ENCODE measurements around the gene DHRS3. TPM values are rescaled to one million over a fixed set of nuclear protein-coding genes. Genes with fewer than 3 reads are reported as not detected.

The DHRS3 gene
- total RNA-seq, 2 donors from 2014 or later: 60.4 to 65.3 TPM

GRCh38 chr1:12596007-12596821 lies 21.8 kb downstream of the DHRS3 start:
- DNase-seq (no peak), ATAC-seq (replicated peaks in 1 of 2) (peak; percentile 42 to 63)
- Mint-ChIP-seq H3K27ac (no peak overlapping the region), H3K27me3 (ENCODE audit: low read depth) (no peaks in the 10 kb centered on the region), H3K36me3 (ENCODE audit: insufficient read depth in 2 of 2) (no peaks in the 10 kb centered on the region), H3K9me3 (no peaks in the 10 kb centered on the region), H3K4me1 (ENCODE audit: low read depth) (peaks cover 52% of the 10 kb centered on the region), H3K4me3 (peak overlapping the region; percentile 26 to 69)

- Mint-ChIP-seq H3K27ac (no peak overlapping the region), H3K27me3 (ENCODE audit: low read depth) (no peaks in the 10 kb centered on the region), H3K9me3 (no peaks in the 10 kb centered on the region), H3K4me1 (ENCODE audit: low read depth) (peaks cover 47% of the 10 kb centered on the region), H3K36me3 (ENCODE audit: insufficient read depth in 2 of 2) (no peaks in the 10 kb centered on the region), H3K4me3 (peak overlapping the region; percentile 26 to 69)
- DNase-seq: no peak
- ATAC-seq (replicated peaks in 1 of 2): peak in 1 of 2 donors; percentile 24
These were observed 22.3 kb downstream of the DHRS3 start for GRCh38 chr1:12595757-12596006.

GRCh38 chr1:12594966-12595756 lies 22.8 kb downstream of the DHRS3 start:
- peak; percentile 67 to 72 for ATAC-seq (replicated peaks in 1 of 2)
- H3K9me3 Mint-ChIP-seq: no peaks in the 10 kb centered on the region
- peaks cover 42% of the 10 kb centered on the region for H3K4me1 Mint-ChIP-seq (ENCODE audit: low read depth)
- H3K4me3 Mint-ChIP-seq: peak overlapping the region; percentile 69 to 77
- no peaks in the 10 kb centered on the region for H3K27me3 Mint-ChIP-seq (ENCODE audit: low read depth)
- H3K27ac Mint-ChIP-seq: no peak overlapping the region
- no peaks in the 10 kb centered on the region for H3K36me3 Mint-ChIP-seq (ENCODE audit: insufficient read depth in 2 of 2)
- peak; percentile 46 to 51 for DNase-seq

GRCh38 chr1:12594490-12594889 lies 23.5 kb downstream of the DHRS3 start:
- no peak overlapping the region for H3K27ac Mint-ChIP-seq
- DNase-seq: no peak
- peak overlapping the region; percentile 67 to 77 for H3K4me3 Mint-ChIP-seq
- H3K9me3 Mint-ChIP-seq: no peaks in the 10 kb centered on the region
- H3K4me1 Mint-ChIP-seq (ENCODE audit: low read depth): peaks cover 36% of the 10 kb centered on the region
- no peak for ATAC-seq (replicated peaks in 1 of 2)
- H3K36me3 Mint-ChIP-seq (ENCODE audit: insufficient read depth in 2 of 2): no peaks in the 10 kb centered on the region
- H3K27me3 Mint-ChIP-seq (ENCODE audit: low read depth): no peaks in the 10 kb centered on the region

GRCh38 chr1:12593621-12594066 lies 24.4 kb downstream of the DHRS3 start:
- H3K4me1 Mint-ChIP-seq (ENCODE audit: low read depth): peaks cover 36% of the 10 kb centered on the region
- no peak for DNase-seq
- peak overlapping the region in 1 of 2 donors; percentile 67 for H3K4me3 Mint-ChIP-seq
- H3K36me3 Mint-ChIP-seq (ENCODE audit: insufficient read depth in 2 of 2): no peaks in the 10 kb centered on the region
- no peak overlapping the region for H3K27ac Mint-ChIP-seq
- ATAC-seq (replicated peaks in 1 of 2): no peak
- no peaks in the 10 kb centered on the region for H3K9me3 Mint-ChIP-seq
- H3K27me3 Mint-ChIP-seq (ENCODE audit: low read depth): no peaks in the 10 kb centered on the region

GRCh38 chr1:12592496-12592895 lies 25.5 kb downstream of the DHRS3 start:
- no peak overlapping the region for H3K27ac Mint-ChIP-seq
- no peak for DNase-seq
- peaks cover 38% of the 10 kb centered on the region for H3K4me1 Mint-ChIP-seq (ENCODE audit: low read depth)
- H3K36me3 Mint-ChIP-seq (ENCODE audit: insufficient read depth in 2 of 2): no peaks in the 10 kb centered on the region
- ATAC-seq (replicated peaks in 1 of 2): no peak
- no peak overlapping the region for H3K4me3 Mint-ChIP-seq
- H3K27me3 Mint-ChIP-seq (ENCODE audit: low read depth): no peaks in the 10 kb centered on the region
- no peaks in the 10 kb centered on the region for H3K9me3 Mint-ChIP-seq

GRCh38 chr1:12591267-12591938 lies 26.6 kb downstream of the DHRS3 start:
- no peaks in the 10 kb centered on the region for H3K27me3 Mint-ChIP-seq (ENCODE audit: low read depth)
- H3K4me1 Mint-ChIP-seq (ENCODE audit: low read depth): peaks cover 29% of the 10 kb centered on the region
- H3K36me3 Mint-ChIP-seq (ENCODE audit: insufficient read depth in 2 of 2): no peaks in the 10 kb centered on the region
- H3K9me3 Mint-ChIP-seq: no peaks in the 10 kb centered on the region
- no peak for DNase-seq
- no peak for ATAC-seq (replicated peaks in 1 of 2)
- no peak overlapping the region for H3K4me3 Mint-ChIP-seq
- no peak overlapping the region for H3K27ac Mint-ChIP-seq

- H3K9me3 Mint-ChIP-seq: peaks cover 0 to under 1% of the 10 kb centered on the region in 2 donors
- peaks cover 15% of the 10 kb centered on the region for H3K4me1 Mint-ChIP-seq (ENCODE audit: low read depth)
- H3K4me3 Mint-ChIP-seq: no peak overlapping the region
- ATAC-seq (replicated peaks in 1 of 2) (no peak), DNase-seq (no peak)
- no peak overlapping the region for H3K27ac Mint-ChIP-seq
- H3K27me3 Mint-ChIP-seq (ENCODE audit: low read depth): no peaks in the 10 kb centered on the region
- no peaks in the 10 kb centered on the region for H3K36me3 Mint-ChIP-seq (ENCODE audit: insufficient read depth in 2 of 2)
These were observed 29.3 kb downstream of the DHRS3 start for GRCh38 chr1:12588695-12589094.

GRCh38 chr1:12587981-12588640 lies 29.9 kb downstream of the DHRS3 start:
- Mint-ChIP-seq H3K9me3 (peaks cover 0 to 3% of the 10 kb centered on the region in 2 donors), H3K4me3 (no peak overlapping the region), H3K36me3 (ENCODE audit: insufficient read depth in 2 of 2) (peaks cover 0 to 2% of the 10 kb centered on the region in 2 donors), H3K4me1 (ENCODE audit: low read depth) (peaks cover 11% of the 10 kb centered on the region), H3K27me3 (ENCODE audit: low read depth) (no peaks in the 10 kb centered on the region), H3K27ac (no peak overlapping the region)
- ATAC-seq (replicated peaks in 1 of 2) (no peak), DNase-seq (no peak)

- Mint-ChIP-seq H3K4me1 (ENCODE audit: low read depth) (peaks cover 6% of the 10 kb centered on the region), H3K4me3 (no peak overlapping the region), H3K9me3 (peaks cover 0 to 3% of the 10 kb centered on the region in 2 donors), H3K27me3 (ENCODE audit: low read depth) (no peaks in the 10 kb centered on the region), H3K36me3 (ENCODE audit: insufficient read depth in 2 of 2) (peaks cover 0 to 2% of the 10 kb centered on the region in 2 donors), H3K27ac (no peak overlapping the region)
- ATAC-seq (replicated peaks in 1 of 2): no peak
- no peak for DNase-seq
These were observed 31.8 kb downstream of the DHRS3 start for GRCh38 chr1:12585951-12586942.

GRCh38 chr1:12585536-12585935 lies 32.5 kb downstream of the DHRS3 start:
- no peak overlapping the region for H3K27ac Mint-ChIP-seq
- ATAC-seq (replicated peaks in 1 of 2): no peak
- peaks cover 0 to 2% of the 10 kb centered on the region in 2 donors for H3K36me3 Mint-ChIP-seq (ENCODE audit: insufficient read depth in 2 of 2)

More at GRCh38 chr1:12585536-12585935, 32.5 kb downstream of the DHRS3 start:
- peaks cover 0 to 3% of the 10 kb centered on the region in 2 donors for H3K9me3 Mint-ChIP-seq
- no peaks in the 10 kb centered on the region for H3K27me3 Mint-ChIP-seq (ENCODE audit: low read depth)
- H3K4me1 Mint-ChIP-seq (ENCODE audit: low read depth): peaks cover 6% of the 10 kb centered on the region
- DNase-seq: no peak
- no peak overlapping the region for H3K4me3 Mint-ChIP-seq
